ENCODE results near the gene PSD. TPM values are rescaled to one million over a fixed set of nuclear protein-coding genes. Genes with fewer than 3 reads are reported as not detected.

PSD gene
- total RNA-seq, 1 donor from 2014 or later, result 0.34 TPM

GRCh38 chr10:102438374-102438773 is 19.8 kb upstream of the PSD start:
- no peak for DNase-seq

GRCh38 chr10:102437515-102437914 is 18.9 kb upstream of the PSD start:
- DNase-seq, result no peak

DNA sequence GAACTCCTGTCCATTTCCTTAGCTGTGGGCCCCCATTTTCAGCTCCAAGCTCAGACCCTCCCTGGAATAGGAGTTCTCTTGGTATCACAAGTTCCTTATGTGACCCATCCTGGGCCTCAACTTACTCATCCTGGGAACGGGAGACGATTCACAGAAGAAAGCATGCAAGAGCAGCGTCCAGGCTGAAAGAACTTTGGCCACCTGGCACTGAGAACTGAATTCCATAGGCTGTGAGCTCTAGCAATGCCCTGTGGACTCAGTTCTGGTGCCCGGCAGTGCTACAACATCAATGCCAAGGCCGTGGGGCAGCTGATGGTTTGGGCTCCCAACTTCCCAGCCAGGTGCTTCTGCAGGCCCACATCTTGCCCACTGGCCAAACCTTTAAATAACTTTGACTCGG is 17.7 kb upstream of the PSD start:
- DNase-seq, result no peak

GRCh38 chr10:102435529-102436233 is 17.1 kb upstream of the PSD start:
- DNase-seq, result no peak

- no peak for DNase-seq
Measured at GRCh38 chr10:102435133-102435497, 16.5 kb upstream of the PSD start.

GRCh38 chr10:102434394-102435132 is 16.0 kb upstream of the PSD start:
- DNase-seq, result no peak

GRCh38 chr10:102433619-102434046 is 15.0 kb upstream of the PSD start:
- no peak for DNase-seq

DNA sequence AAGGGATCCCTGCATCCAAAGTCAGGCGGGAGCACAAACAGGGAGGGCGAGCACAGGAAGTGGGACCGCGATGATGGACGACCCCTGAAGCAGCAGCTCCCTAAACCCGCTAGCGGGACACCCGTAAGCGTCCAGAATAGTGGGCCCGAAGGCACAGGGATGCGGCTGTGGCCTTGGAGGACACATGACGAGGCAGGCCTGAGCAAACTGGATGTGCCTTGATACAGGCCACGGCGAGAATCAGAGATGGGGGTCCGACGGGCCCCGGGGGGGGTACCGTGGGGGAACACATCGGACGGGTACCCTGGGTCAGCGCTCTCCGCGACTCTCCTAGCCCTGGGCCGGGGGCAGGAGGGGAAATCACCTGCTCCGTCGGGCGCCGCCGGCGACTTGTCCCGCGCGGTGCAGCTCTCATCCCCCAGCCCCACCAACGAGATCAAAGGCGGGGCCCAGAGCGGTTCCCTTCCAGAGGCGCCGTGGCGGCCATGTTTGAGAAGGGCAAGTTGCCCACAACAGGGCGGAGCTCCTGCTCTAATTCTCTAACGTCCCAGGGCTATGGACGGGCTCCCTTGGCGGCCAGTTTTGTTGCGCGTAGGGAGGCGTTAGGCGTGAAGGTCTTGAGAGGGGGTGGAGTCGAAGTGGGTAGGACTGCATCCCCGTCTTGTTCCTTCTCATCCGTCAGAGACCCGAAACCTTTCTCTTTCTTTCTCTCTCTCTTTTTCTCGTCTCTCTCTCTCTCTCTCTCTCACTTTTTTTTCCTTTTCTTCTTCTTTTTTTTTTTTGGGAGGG is 13.8 kb upstream of the PSD start, which contains the start of gene CUEDC2:
Gene CUEDC2 (minus strand): TSS at position 413 of the 789 bp plus-strand sequence. CDS start 7,386 bp downstream, outside the sequence.
- DNase-seq, result peak; percentile 97

DNA sequence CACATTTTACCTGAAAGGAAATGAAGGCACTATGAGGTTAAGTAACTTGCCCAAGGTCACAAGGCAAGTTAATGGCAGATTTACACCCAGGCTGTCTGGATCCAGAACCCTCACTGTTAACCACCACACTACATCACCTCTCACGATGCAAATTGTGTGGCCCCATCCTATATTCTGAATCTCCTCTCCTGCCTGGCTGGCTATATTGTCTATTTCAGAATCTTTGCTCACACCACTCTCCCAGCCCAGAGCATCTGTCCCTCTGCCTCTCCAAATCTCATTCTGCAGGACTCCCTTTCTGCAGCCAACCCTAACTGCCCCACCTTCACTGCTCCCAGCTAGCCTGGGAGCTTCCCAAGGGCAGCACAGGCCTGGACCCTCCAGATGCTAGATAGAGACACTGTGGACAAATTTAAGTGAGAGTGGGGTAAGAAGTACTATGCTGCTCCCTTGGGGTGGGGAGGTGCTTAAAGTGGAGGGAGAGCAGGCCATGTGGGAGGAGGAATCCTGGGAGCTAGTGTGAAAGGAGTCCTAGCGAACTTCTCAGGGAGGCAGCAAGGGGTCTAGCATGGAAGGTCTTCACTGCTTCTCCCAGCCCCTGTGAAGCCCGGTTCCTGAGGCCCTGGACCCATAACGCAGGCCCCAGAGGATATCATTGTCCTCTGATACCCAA is 13.0 kb upstream of the PSD start:
- no peak for DNase-seq

- no peak for DNase-seq
Measured at GRCh38 chr10:102429468-102429867, 10.9 kb upstream of the PSD start.

DNA sequence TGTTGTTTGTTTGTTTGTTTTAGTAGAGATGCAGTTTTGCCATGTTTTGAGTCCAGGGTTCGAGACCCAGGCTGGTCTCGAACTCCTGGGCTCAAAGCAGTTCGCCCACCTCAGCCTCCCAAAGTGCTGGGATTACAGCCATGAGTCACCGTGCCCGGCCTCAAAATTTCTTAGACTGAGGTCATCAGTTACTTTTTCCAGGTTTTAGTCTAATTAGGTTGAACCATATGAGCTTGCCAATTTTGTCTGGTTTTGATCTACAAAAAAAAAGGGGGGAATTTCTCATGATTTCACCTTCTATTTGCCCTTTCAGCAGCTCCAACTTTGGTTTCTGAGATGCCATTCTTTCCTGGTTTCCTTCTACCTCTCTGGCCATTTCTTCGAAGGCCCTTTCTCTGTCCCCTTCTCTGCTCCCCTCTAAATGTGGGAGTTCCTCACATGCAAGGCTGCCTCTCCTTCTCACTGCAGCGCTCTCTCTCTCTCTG is 8.3 kb upstream of the PSD start:
- DNase-seq, result no peak

- no peak for DNase-seq
Measured at GRCh38 chr10:102425444-102425843, 6.9 kb upstream of the PSD start.

- no peak for DNase-seq
Measured at GRCh38 chr10:102424916-102425315, 6.3 kb upstream of the PSD start.

DNA sequence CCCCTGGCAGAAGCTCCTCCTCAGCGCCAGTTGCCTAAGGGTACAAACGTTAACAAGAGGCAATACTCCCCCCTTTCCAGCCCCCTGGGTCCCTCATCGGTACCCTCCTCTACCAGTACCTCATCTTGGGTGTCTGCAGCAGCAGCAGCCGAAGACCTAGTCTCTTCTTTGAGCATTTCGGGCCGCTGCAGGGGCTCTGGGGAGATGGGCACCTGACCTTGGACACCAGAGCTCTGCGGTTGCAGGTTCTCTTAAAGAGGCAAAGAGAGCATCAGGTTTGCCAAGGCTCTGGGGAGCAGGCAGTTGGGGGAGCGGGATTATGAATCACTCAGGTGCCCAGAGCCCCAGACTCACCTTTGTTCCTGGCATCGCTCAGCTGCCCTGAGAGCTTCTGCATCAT is 5.6 kb upstream of the PSD start:
- no peak for DNase-seq

DNA sequence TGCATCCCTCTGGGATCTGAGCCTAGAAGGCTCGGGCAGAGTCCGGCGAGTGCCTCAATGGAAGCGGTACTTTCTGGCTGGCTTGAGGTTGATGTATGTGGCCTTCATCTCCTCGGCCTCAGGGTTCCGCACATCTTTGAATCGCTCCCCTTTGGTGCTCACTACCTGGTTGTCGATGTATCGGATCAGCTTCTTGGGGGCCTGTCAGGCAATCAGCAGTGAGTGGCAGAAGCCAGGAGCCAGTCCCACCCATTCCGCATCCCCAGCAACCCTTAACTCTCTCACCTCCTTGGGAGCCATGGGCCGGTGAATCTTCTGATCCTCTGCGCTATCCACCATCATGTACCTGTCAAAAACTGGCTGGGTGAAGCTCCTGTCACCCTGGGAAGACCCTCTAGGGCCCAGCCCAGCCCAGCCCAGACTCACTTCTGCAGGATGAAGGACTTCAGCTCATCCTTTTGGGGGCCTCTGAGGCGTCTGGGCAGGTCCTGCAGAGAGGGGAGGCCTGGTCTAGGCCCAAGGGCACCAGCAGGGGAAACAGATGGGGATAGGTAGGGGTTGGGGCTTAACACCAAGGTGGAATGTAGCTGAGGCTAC is 4.9 kb upstream of the PSD start:
- no peak for DNase-seq

- peak; percentile 87 for DNase-seq
Measured at GRCh38 chr10:102422545-102423129, 4.1 kb upstream of the PSD start.

GRCh38 chr10:102421757-102422512 is 3.4 kb upstream of the PSD start:
- DNase-seq, result peak; percentile 33

DNA sequence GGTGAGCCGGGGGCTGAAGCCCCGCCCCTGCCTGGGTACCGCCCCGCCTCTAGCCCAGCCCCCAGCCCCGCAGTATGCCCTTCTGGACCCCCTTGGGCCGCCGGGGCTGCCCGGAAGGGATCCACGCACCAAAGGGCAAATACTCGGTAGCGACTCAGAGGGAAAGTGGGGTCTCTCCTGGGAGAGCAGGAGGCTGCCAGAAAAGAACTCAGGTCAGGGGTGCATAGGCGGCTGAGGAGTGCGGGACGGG is 2.8 kb upstream of the PSD start:
- DNase-seq, result no peak

DNA sequence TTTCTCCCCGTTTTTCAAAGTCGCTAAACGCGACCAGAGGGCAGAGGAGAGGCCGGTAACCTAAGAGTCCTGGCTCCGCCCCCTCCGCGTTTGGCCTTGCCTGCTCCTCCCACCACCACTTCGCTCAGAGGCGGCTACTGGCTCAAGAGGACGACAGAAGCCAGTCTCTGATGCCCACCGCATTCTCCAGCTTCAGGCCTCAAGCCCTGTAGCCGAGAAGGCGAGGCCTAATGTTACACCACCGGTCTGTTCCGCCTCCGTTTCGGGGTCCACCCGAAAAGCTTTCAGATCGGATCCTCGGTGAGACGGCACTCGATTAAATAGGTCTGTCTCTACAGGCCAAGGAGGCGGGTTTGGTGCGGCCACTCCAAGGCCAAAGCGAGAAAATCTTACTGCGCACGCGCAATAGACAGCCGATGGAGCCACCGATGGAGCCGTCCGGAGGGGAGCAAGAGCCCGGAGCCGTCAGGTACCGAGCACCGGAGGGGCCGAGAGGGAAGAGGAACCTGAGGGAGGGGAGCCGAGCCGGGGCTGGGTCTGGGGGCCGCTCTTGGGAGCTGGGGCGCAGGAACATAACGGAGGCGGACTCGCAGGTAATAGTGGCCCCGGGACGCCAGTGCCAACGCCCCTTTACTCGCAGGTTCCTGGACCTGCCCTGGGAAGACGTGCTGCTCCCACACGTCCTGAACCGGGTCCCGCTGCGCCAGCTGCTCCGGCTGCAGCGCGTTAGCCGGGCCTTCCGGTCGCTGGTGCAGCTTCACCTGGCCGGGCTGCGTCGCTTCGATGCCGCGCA is 2.3 kb upstream of the PSD start, which contains the start of gene FBXL15:
Gene FBXL15 (plus strand): TSS at position 123 of the 793 bp plus-strand sequence. CDS start 294 bp downstream, at position 417.
- peak; percentile 97 for DNase-seq

GRCh38 chr10:102420181-102420713 is 1.7 kb upstream of the PSD start:
- no peak for DNase-seq
